ENCODE data around the gene SNX25. TPM values are rescaled to one million over a fixed set of nuclear protein-coding genes. Genes with fewer than 3 reads are reported as not detected.

The SNX25 gene
- total RNA-seq, 1 experiment from 2014 or later = 3.5 TPM

- DNase-seq (ENCODE audit: low spot score) = no peak
- no peaks in the 10 kb centered on the region for H3K9me3 ChIP-seq (ENCODE audit: low read depth, low read length, poor library complexity, severe bottlenecking)
- BruUV-seq (replicated peaks) = no TSS peak
- TF ChIP-seq EZH2 (IDR thresholded peaks at IDR 0.05; ENCODE audit: borderline replicate concordance, low read depth, low read length, poor library complexity, severe bottlenecking) = no peak
- TF ChIP-seq CTCF (conservative IDR thresholded peaks at IDR 0.05; ENCODE audit: low read depth, low read length) = no peak
- H3K27me3 ChIP-seq (replicated peaks; ENCODE audit: insufficient read depth, low read depth, low read length, poor library complexity) = peaks cover 14% of the 10 kb centered on the region
- no peaks in the 10 kb centered on the region for H3K36me3 ChIP-seq (ENCODE audit: insufficient read depth, low read length, poor library complexity, severe bottlenecking)
- no peak overlapping the region for H3K4me3 ChIP-seq (ENCODE audit: low read depth, low read length, poor library complexity, severe bottlenecking)
- intact Hi-C loops (cut with micrococcal nuclease; ENCODE audit: unreplicated experiment) = no loop called here
- ChIA-PET CTCF (no interaction called here), POLR2A (ENCODE audit: low non-redundant PET) (no interaction called here)
- peaks cover 11% of the 10 kb centered on the region for H3K4me1 ChIP-seq (ENCODE audit: insufficient read depth, low read length, poor library complexity, severe bottlenecking)
- H3K27ac ChIP-seq (ENCODE audit: low read depth, low read length, poor library complexity, severe bottlenecking) = no peak overlapping the region
Measured at GRCh38 chr4:185371702-185372101, 162.3 kb downstream of the SNX25 start.

GRCh38 chr4:185374027-185374426, 164.6 kb downstream of the SNX25 start:
- CTCF ChIA-PET = no interaction called here
- no peak overlapping the region for H3K27ac ChIP-seq (ENCODE audit: low read depth, low read length, poor library complexity, severe bottlenecking)
- DNase-seq (ENCODE audit: low spot score) = no peak
- peaks cover 24% of the 10 kb centered on the region for H3K27me3 ChIP-seq (replicated peaks; ENCODE audit: insufficient read depth, low read depth, low read length, poor library complexity)
- H3K9me3 ChIP-seq (ENCODE audit: low read depth, low read length, poor library complexity, severe bottlenecking) = no peaks in the 10 kb centered on the region
- peaks cover 11% of the 10 kb centered on the region for H3K4me1 ChIP-seq (ENCODE audit: insufficient read depth, low read length, poor library complexity, severe bottlenecking)
- POLR2A ChIA-PET (ENCODE audit: low non-redundant PET) = no interaction called here
- intact Hi-C loops (cut with micrococcal nuclease; ENCODE audit: unreplicated experiment) = no loop called here
- no peaks in the 10 kb centered on the region for H3K36me3 ChIP-seq (ENCODE audit: insufficient read depth, low read length, poor library complexity, severe bottlenecking)
- TF ChIP-seq CTCF (conservative IDR thresholded peaks at IDR 0.05; ENCODE audit: low read depth, low read length) (no peak), EZH2 (IDR thresholded peaks at IDR 0.05; ENCODE audit: borderline replicate concordance, low read depth, low read length, poor library complexity, severe bottlenecking) (no peak)
- BruUV-seq (replicated peaks) = no TSS peak
- H3K4me3 ChIP-seq (ENCODE audit: low read depth, low read length, poor library complexity, severe bottlenecking) = no peak overlapping the region

GRCh38 chr4:185374573-185374972, 165.2 kb downstream of the SNX25 start:
- POLR2A ChIA-PET (ENCODE audit: low non-redundant PET) = no interaction called here
- intact Hi-C loops (cut with micrococcal nuclease; ENCODE audit: unreplicated experiment) = no loop called here
- Histone ChIP-seq H3K4me1 (ENCODE audit: insufficient read depth, low read length, poor library complexity, severe bottlenecking) (peaks cover 11% of the 10 kb centered on the region), H3K36me3 (ENCODE audit: insufficient read depth, low read length, poor library complexity, severe bottlenecking) (no peaks in the 10 kb centered on the region), H3K4me3 (ENCODE audit: low read depth, low read length, poor library complexity, severe bottlenecking) (no peak overlapping the region), H3K27me3 (replicated peaks; ENCODE audit: insufficient read depth, low read depth, low read length, poor library complexity) (peaks cover 24% of the 10 kb centered on the region), H3K27ac (ENCODE audit: low read depth, low read length, poor library complexity, severe bottlenecking) (no peak overlapping the region), H3K9me3 (ENCODE audit: low read depth, low read length, poor library complexity, severe bottlenecking) (no peaks in the 10 kb centered on the region)
- no peak for TF ChIP-seq EZH2 (IDR thresholded peaks at IDR 0.05; ENCODE audit: borderline replicate concordance, low read depth, low read length, poor library complexity, severe bottlenecking)
- no peak for TF ChIP-seq CTCF (conservative IDR thresholded peaks at IDR 0.05; ENCODE audit: low read depth, low read length)
- BruUV-seq (replicated peaks) = no TSS peak
- DNase-seq (ENCODE audit: low spot score) = no peak
- CTCF ChIA-PET = no interaction called here

All from A673 (cell line).